GM12878 (cell line): ENCODE data around the gene RREB1. TPM values are rescaled to one million over a fixed set of nuclear protein-coding genes. Genes with fewer than 3 reads are reported as not detected.

Source experiments
- ATF7 ChIP-seq: fragments of 450-650 bp; IDR thresholded peaks from 2 replicates; pipeline ENCODE4 v1.6.1; 2016; ENCODE audit warnings: low read depth, mild to moderate bottlenecking
- BHLHE40 ChIP-seq, 2 experiments: fragments of 450-650 bp in 1 of 2; IDR thresholded peaks; 2 replicates each; pipeline ENCODE4 v1.6.1; 2011 to 2017; ENCODE audit warnings: low read depth in 2 of 2, borderline replicate concordance in 1 of 2, improper control_type of control experiment in 1 of 2, low read length in 1 of 2, mild to moderate bottlenecking in 1 of 2
- BMI1 ChIP-seq: fragments of 450-650 bp; IDR thresholded peaks from 2 replicates; pipeline ENCODE4 v1.6.1; 2016; ENCODE audit warnings: mild to moderate bottlenecking, moderate library complexity, borderline replicate concordance
- CBX5 ChIP-seq: sonication (generic); IDR thresholded peaks from 2 replicates; pipeline ENCODE4 v1.6.1; 2016; ENCODE audit warnings: low read depth, moderate library complexity, mild to moderate bottlenecking, inconsistent platforms
- CHD2 ChIP-seq: IDR thresholded peaks from 2 replicates; pipeline ENCODE4 v1.6.1; 2011; ENCODE audit warnings: low read depth, low read length, improper control_type of control experiment, borderline replicate concordance
- EED ChIP-seq: sonication (generic); IDR thresholded peaks from 2 replicates; pipeline ENCODE4 v1.6.1; 2016; ENCODE audit warnings: antibody characterized with exemption, low read depth
- POLR2A ChIP-seq: IDR thresholded peaks from 2 replicates; pipeline ENCODE4 v1.6.1; 2011; ENCODE audit warnings: low read depth, mild to moderate bottlenecking, low read length
- POU2F2 ChIP-seq: IDR thresholded peaks from 3 replicates; pipeline ENCODE4 v1.6.1; 2011; ENCODE audit warnings: low read depth, mild to moderate bottlenecking, low read length, borderline replicate concordance
- TCF3 ChIP-seq: IDR thresholded peaks from 2 replicates; pipeline ENCODE4 v1.6.1; 2012; ENCODE audit warnings: low read depth, mild to moderate bottlenecking, low read length, borderline replicate concordance; ENCODE audit not compliant: insufficient read depth
- polyA plus RNA-seq, 11 experiments: library from polyadenylated mRNA; depleted of rRNA in 4 of 11; unstranded in 6 of 11; stranded (reverse) in 5 of 11; fragments of >200 nt; fragmentation: Nextera tagmentation in 4 of 11; fragmentation: Illumina TruSeq in 1 of 11; extraction: Ambion mirVana in 4 of 11; extraction: Trizol in 1 of 11; gene quantifications; 1 replicate in 1 of 11; 2 replicates in 10 of 11; pipeline versions ENCODE4 v1.2.1 to v1.2.3, GENCODE V29; 2011 to 2016; ENCODE audit warnings: inconsistent platforms in 2 of 11, missing spikeins in 2 of 11, low read depth in 1 of 11
- total RNA-seq, 4 experiments: library from RNA; depleted of rRNA in 3 of 4; stranded (reverse); fragments of >200 nt in 3 of 4; fragmentation: Illumina TruSeq in 1 of 4; extraction: Trizol in 1 of 4; gene quantifications; 2 replicates each; pipeline versions ENCODE4 v1.2.1 to v1.2.3, GENCODE V29; 2013 to 2021
- TF ChIP-seq, protein P1 (sequence below): fragments of 450-650 bp; IDR thresholded peaks from 2 replicates; pipeline ENCODE4 v1.6.1; 2017; ENCODE audit warnings: low read depth, mild to moderate bottlenecking, moderate library complexity
- TF ChIP-seq, protein P2 (sequence below): fragments of 450-650 bp; IDR thresholded peaks from 2 replicates; pipeline ENCODE4 v1.6.1; 2016; ENCODE audit warnings: mild to moderate bottlenecking
- TF ChIP-seq, protein P3 (sequence below): IDR thresholded peaks from 2 replicates; pipeline ENCODE4 v1.6.1; 2011; ENCODE audit warnings: low read depth, mild to moderate bottlenecking, low read length, moderate library complexity, borderline replicate concordance; ENCODE audit errors: extremely low read depth
- TF ChIP-seq, protein P4 (sequence below): fragments of 450-650 bp; IDR thresholded peaks from 2 replicates; pipeline ENCODE4 v1.6.1; 2017; ENCODE audit warnings: mild to moderate bottlenecking, low read depth, inconsistent platforms; ENCODE audit not compliant: poor library complexity, severe bottlenecking
- TF ChIP-seq, protein P5 (sequence below): fragments of 450-650 bp; IDR thresholded peaks from 2 replicates; pipeline ENCODE4 v1.6.1; 2017; ENCODE audit warnings: antibody characterized with exemption, mild to moderate bottlenecking, moderate library complexity

The RREB1 gene
- total and polyA plus RNA-seq, 10 of the 15 experiments (the other 5 are each of a cell fraction or from before 2014, with no cell fraction given), result 1.9 to 30.3 (median 8.6) TPM

DNA sequence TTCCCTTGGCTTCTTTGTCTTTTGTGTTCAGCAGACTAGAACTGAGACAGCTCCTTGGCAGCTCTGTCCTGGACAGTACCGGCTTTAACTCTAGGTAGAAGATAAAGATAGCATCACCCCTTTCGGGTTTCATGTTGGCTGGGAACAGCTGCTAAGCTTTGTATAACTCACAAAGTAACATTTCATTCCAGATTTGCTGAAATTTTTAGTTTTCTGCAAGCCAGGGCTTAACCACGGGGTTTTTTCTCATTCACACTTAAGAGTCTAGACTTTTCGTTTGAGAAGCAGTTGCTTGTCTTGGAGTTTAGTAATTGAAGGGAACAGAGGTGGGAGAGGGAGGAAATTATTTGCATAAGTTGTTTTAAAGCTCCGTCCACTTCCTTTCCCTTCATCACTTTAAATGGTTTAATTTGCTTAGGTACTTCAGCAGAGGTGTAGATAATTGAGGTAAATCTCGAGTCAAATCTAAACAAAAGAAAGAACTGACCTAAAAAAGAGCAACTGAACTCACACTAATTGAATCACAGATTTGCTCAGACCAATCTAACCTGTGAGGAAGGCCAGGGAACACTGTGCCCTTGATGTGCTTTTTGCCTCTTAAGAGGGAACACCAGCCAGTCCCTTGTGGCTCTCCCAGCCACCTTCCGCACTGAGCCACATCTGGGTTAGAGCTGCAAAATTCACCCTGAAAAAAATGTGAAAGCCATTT, 48.3 kb downstream of the RREB1 start (continued):
- TF ChIP-seq CHD2, result no peak
- TF ChIP-seq, protein P1, sequence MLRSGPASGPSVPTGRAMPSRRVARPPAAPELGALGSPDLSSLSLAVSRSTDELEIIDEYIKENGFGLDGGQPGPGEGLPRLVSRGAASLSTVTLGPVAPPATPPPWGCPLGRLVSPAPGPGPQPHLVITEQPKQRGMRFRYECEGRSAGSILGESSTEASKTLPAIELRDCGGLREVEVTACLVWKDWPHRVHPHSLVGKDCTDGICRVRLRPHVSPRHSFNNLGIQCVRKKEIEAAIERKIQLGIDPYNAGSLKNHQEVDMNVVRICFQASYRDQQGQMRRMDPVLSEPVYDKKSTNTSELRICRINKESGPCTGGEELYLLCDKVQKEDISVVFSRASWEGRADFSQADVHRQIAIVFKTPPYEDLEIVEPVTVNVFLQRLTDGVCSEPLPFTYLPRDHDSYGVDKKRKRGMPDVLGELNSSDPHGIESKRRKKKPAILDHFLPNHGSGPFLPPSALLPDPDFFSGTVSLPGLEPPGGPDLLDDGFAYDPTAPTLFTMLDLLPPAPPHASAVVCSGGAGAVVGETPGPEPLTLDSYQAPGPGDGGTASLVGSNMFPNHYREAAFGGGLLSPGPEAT, result 0 out of 2 replicates have a peak, but pooled peaks have one; percentile 29
- TF ChIP-seq POU2F2, result peak; percentile 70; the same call in 2 of the 3 replicates
- no peak for TF ChIP-seq BMI1
- 0 out of 4 replicates have a peak, but pooled peaks of 1 of the 2 experiments have one; percentile 25 for TF ChIP-seq BHLHE40 (IDR thresholded peaks at IDR 0.05; ENCODE audit: borderline replicate concordance in 1 of 2, low read depth in 2 of 2, low read length in 1 of 2)
- TF ChIP-seq, protein P2, sequence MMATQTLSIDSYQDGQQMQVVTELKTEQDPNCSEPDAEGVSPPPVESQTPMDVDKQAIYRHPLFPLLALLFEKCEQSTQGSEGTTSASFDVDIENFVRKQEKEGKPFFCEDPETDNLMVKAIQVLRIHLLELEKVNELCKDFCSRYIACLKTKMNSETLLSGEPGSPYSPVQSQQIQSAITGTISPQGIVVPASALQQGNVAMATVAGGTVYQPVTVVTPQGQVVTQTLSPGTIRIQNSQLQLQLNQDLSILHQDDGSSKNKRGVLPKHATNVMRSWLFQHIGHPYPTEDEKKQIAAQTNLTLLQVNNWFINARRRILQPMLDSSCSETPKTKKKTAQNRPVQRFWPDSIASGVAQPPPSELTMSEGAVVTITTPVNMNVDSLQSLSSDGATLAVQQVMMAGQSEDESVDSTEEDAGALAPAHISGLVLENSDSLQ, result no peak
- peak; percentile 53; the same call in 1 of the 2 replicates for TF ChIP-seq CBX5
- peak; percentile 7; the same call in 1 of the 2 replicates for TF ChIP-seq ATF7
- TF ChIP-seq POLR2A, result peak; percentile 43; the same call in 1 of the 2 replicates
- TF ChIP-seq, protein P3, sequence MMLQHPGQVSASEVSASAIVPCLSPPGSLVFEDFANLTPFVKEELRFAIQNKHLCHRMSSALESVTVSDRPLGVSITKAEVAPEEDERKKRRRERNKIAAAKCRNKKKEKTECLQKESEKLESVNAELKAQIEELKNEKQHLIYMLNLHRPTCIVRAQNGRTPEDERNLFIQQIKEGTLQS, result no peak
- TF ChIP-seq, protein P4, sequence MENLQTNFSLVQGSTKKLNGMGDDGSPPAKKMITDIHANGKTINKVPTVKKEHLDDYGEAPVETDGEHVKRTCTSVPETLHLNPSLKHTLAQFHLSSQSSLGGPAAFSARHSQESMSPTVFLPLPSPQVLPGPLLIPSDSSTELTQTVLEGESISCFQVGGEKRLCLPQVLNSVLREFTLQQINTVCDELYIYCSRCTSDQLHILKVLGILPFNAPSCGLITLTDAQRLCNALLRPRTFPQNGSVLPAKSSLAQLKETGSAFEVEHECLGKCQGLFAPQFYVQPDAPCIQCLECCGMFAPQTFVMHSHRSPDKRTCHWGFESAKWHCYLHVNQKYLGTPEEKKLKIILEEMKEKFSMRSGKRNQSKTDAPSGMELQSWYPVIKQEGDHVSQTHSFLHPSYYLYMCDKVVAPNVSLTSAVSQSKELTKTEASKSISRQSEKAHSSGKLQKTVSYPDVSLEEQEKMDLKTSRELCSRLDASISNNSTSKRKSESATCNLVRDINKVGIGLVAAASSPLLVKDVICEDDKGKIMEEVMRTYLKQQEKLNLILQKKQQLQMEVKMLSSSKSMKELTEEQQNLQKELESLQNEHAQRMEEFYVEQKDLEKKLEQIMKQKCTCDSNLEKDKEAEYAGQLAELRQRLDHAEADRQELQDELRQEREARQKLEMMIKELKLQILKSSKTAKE, result peak; percentile 91
- TF ChIP-seq, protein P5, sequence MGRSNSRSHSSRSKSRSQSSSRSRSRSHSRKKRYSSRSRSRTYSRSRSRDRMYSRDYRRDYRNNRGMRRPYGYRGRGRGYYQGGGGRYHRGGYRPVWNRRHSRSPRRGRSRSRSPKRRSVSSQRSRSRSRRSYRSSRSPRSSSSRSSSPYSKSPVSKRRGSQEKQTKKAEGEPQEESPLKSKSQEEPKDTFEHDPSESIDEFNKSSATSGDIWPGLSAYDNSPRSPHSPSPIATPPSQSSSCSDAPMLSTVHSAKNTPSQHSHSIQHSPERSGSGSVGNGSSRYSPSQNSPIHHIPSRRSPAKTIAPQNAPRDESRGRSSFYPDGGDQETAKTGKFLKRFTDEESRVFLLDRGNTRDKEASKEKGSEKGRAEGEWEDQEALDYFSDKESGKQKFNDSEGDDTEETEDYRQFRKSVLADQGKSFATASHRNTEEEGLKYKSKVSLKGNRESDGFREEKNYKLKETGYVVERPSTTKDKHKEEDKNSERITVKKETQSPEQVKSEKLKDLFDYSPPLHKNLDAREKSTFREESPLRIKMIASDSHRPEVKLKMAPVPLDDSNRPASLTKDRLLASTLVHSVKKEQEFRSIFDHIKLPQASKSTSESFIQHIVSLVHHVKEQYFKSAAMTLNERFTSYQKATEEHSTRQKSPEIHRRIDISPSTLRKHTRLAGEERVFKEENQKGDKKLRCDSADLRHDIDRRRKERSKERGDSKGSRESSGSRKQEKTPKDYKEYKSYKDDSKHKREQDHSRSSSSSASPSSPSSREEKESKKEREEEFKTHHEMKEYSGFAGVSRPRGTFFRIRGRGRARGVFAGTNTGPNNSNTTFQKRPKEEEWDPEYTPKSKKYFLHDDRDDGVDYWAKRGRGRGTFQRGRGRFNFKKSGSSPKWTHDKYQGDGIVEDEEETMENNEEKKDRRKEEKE, result no peak
- TF ChIP-seq EED, result peak; percentile 40
- 0 out of 2 replicates have a peak, but pooled peaks have one; percentile 23 for TF ChIP-seq TCF3
